ENCODE data around the gene XCR1. TPM values are rescaled to one million over a fixed set of nuclear protein-coding genes. Genes with fewer than 3 reads are reported as not detected.

The XCR1 gene
- total RNA-seq: not detected
- not detected for polyA plus RNA-seq (ENCODE audit: insufficient read length in 2 of 2)
- long read RNA-seq, donor 1: 0 reads
- long read RNA-seq, donor 2: 0 reads
- long read RNA-seq, donor 3: 0 reads
- long read RNA-seq, donor 4: 0 reads

GRCh38 chr3:46027021-46027705 is at the start of gene XCR1:
TSS of gene XCR1 (minus strand) at chr3:46027483. CDS start at chr3:46021947, 5,536 bp downstream.
- WGBS (ENCODE audit: insufficient coverage): 100% methylated on average over 2 of the region's 3 CpGs
- Histone ChIP-seq H3K36me3 (ENCODE audit: control insufficient read depth, insufficient read depth, low read length) (no peaks in the 10 kb centered on the region), H3K27me3 (ENCODE audit: control insufficient read depth, insufficient read depth, low read length) (no peaks in the 10 kb centered on the region), H3K27ac (ENCODE audit: low read depth, low read length) (no peak within 1 kb of the TSS), H3K4me1 (ENCODE audit: control insufficient read depth, insufficient read depth, low read length) (no peaks in the 10 kb centered on the region), H3K4me3 (ENCODE audit: low read depth, low read length) (no peak within 1 kb of the TSS), H3K9me3 (ENCODE audit: control insufficient read depth, insufficient read depth, low read length) (peaks cover 6% of the 10 kb centered on the region)
- DNase-seq (ENCODE audit: low read depth in 4 of 6, low spot score in 6 of 6): no peak

- Histone ChIP-seq H3K36me3 (ENCODE audit: control insufficient read depth, insufficient read depth, low read length) (no peaks in the 10 kb centered on the region), H3K9me3 (ENCODE audit: control insufficient read depth, insufficient read depth, low read length) (peaks cover 2% of the 10 kb centered on the region), H3K27me3 (ENCODE audit: control insufficient read depth, insufficient read depth, low read length) (no peaks in the 10 kb centered on the region), H3K4me1 (ENCODE audit: control insufficient read depth, insufficient read depth, low read length) (no peaks in the 10 kb centered on the region), H3K4me3 (ENCODE audit: low read depth, low read length) (no peak overlapping the region), H3K27ac (ENCODE audit: low read depth, low read length) (no peak overlapping the region)
- no peak for DNase-seq (ENCODE audit: low read depth in 4 of 6, low spot score in 6 of 6)
Measured at GRCh38 chr3:46076606-46077005, 49.3 kb upstream of the XCR1 start.

GRCh38 chr3:46075816-46076215 is 48.5 kb upstream of the XCR1 start:
- Histone ChIP-seq H3K4me1 (ENCODE audit: control insufficient read depth, insufficient read depth, low read length) (no peaks in the 10 kb centered on the region), H3K36me3 (ENCODE audit: control insufficient read depth, insufficient read depth, low read length) (no peaks in the 10 kb centered on the region), H3K27me3 (ENCODE audit: control insufficient read depth, insufficient read depth, low read length) (no peaks in the 10 kb centered on the region), H3K4me3 (ENCODE audit: low read depth, low read length) (no peak overlapping the region), H3K27ac (ENCODE audit: low read depth, low read length) (no peak overlapping the region), H3K9me3 (ENCODE audit: control insufficient read depth, insufficient read depth, low read length) (peaks cover 2% of the 10 kb centered on the region)
- no CpG with 5 or more reads among the region's 1 CpG for WGBS (ENCODE audit: insufficient coverage)
- DNase-seq (ENCODE audit: low read depth in 4 of 6, low spot score in 6 of 6): no peak

GRCh38 chr3:46071222-46071858 is 44.1 kb upstream of the XCR1 start:
- Histone ChIP-seq H3K27ac (ENCODE audit: low read depth, low read length) (no peak overlapping the region), H3K4me1 (ENCODE audit: control insufficient read depth, insufficient read depth, low read length) (no peaks in the 10 kb centered on the region), H3K9me3 (ENCODE audit: control insufficient read depth, insufficient read depth, low read length) (peaks cover 2% of the 10 kb centered on the region), H3K27me3 (ENCODE audit: control insufficient read depth, insufficient read depth, low read length) (no peaks in the 10 kb centered on the region), H3K4me3 (ENCODE audit: low read depth, low read length) (no peak overlapping the region), H3K36me3 (ENCODE audit: control insufficient read depth, insufficient read depth, low read length) (no peaks in the 10 kb centered on the region)
- peak in 1 of 6 donors; percentile 12 for DNase-seq (ENCODE audit: low read depth in 4 of 6, low spot score in 6 of 6)
- WGBS (ENCODE audit: insufficient coverage): no CpG with 5 or more reads among the region's 2 CpGs

GRCh38 chr3:46070595-46071093 is 43.4 kb upstream of the XCR1 start:
- H3K27ac ChIP-seq (ENCODE audit: low read depth, low read length): no peak overlapping the region
- H3K9me3 ChIP-seq (ENCODE audit: control insufficient read depth, insufficient read depth, low read length): peaks cover 2% of the 10 kb centered on the region
- WGBS (ENCODE audit: insufficient coverage): no CpG with 5 or more reads among the region's 1 CpG
- H3K27me3 ChIP-seq (ENCODE audit: control insufficient read depth, insufficient read depth, low read length): no peaks in the 10 kb centered on the region
- no peaks in the 10 kb centered on the region for H3K36me3 ChIP-seq (ENCODE audit: control insufficient read depth, insufficient read depth, low read length)
- no peaks in the 10 kb centered on the region for H3K4me1 ChIP-seq (ENCODE audit: control insufficient read depth, insufficient read depth, low read length)
- no peak for DNase-seq (ENCODE audit: low read depth in 4 of 6, low spot score in 6 of 6)
- no peak overlapping the region for H3K4me3 ChIP-seq (ENCODE audit: low read depth, low read length)

- H3K4me3 ChIP-seq (ENCODE audit: low read depth, low read length): no peak overlapping the region
- peaks cover 2% of the 10 kb centered on the region for H3K9me3 ChIP-seq (ENCODE audit: control insufficient read depth, insufficient read depth, low read length)
- WGBS (ENCODE audit: insufficient coverage): no CpG with 5 or more reads among the region's 4 CpGs
Measured at GRCh38 chr3:46068501-46068900, 41.2 kb upstream of the XCR1 start.

GRCh38 chr3:46067401-46067800 is 40.1 kb upstream of the XCR1 start:
- Histone ChIP-seq H3K4me1 (ENCODE audit: control insufficient read depth, insufficient read depth, low read length) (no peaks in the 10 kb centered on the region), H3K27me3 (ENCODE audit: control insufficient read depth, insufficient read depth, low read length) (no peaks in the 10 kb centered on the region)

More at GRCh38 chr3:46068501-46068900, 41.2 kb upstream of the XCR1 start:
- H3K36me3 ChIP-seq (ENCODE audit: control insufficient read depth, insufficient read depth, low read length): no peaks in the 10 kb centered on the region
- no peaks in the 10 kb centered on the region for H3K27me3 ChIP-seq (ENCODE audit: control insufficient read depth, insufficient read depth, low read length)
- H3K27ac ChIP-seq (ENCODE audit: low read depth, low read length): no peak overlapping the region
- DNase-seq (ENCODE audit: low read depth in 4 of 6, low spot score in 6 of 6): no peak
- H3K4me1 ChIP-seq (ENCODE audit: control insufficient read depth, insufficient read depth, low read length): no peaks in the 10 kb centered on the region

GRCh38 chr3:46065750-46066256 is 38.5 kb upstream of the XCR1 start:
- no peak overlapping the region for H3K4me3 ChIP-seq (ENCODE audit: low read depth, low read length)
- no peaks in the 10 kb centered on the region for H3K36me3 ChIP-seq (ENCODE audit: control insufficient read depth, insufficient read depth, low read length)
- H3K27ac ChIP-seq (ENCODE audit: low read depth, low read length): no peak overlapping the region
- whole genome bisulfite sequencing (ENCODE audit: insufficient coverage): 94% methylated on average over 2 of the region's 8 CpGs
- no peaks in the 10 kb centered on the region for H3K27me3 ChIP-seq (ENCODE audit: control insufficient read depth, insufficient read depth, low read length)
- DNase-seq (ENCODE audit: low read depth in 4 of 6, low spot score in 6 of 6): no peak
- no peaks in the 10 kb centered on the region for H3K4me1 ChIP-seq (ENCODE audit: control insufficient read depth, insufficient read depth, low read length)
- no peaks in the 10 kb centered on the region for H3K9me3 ChIP-seq (ENCODE audit: control insufficient read depth, insufficient read depth, low read length)

More at GRCh38 chr3:46067401-46067800, 40.1 kb upstream of the XCR1 start:
- no peak for DNase-seq (ENCODE audit: low read depth in 4 of 6, low spot score in 6 of 6)
- Histone ChIP-seq H3K27ac (ENCODE audit: low read depth, low read length) (no peak overlapping the region), H3K36me3 (ENCODE audit: control insufficient read depth, insufficient read depth, low read length) (no peaks in the 10 kb centered on the region), H3K4me3 (ENCODE audit: low read depth, low read length) (no peak overlapping the region), H3K9me3 (ENCODE audit: control insufficient read depth, insufficient read depth, low read length) (no peaks in the 10 kb centered on the region)

GRCh38 chr3:46065294-46065705 is 38.0 kb upstream of the XCR1 start:
- DNase-seq (ENCODE audit: low read depth in 4 of 6, low spot score in 6 of 6): no peak
- Histone ChIP-seq H3K27ac (ENCODE audit: low read depth, low read length) (no peak overlapping the region), H3K27me3 (ENCODE audit: control insufficient read depth, insufficient read depth, low read length) (no peaks in the 10 kb centered on the region), H3K4me1 (ENCODE audit: control insufficient read depth, insufficient read depth, low read length) (no peaks in the 10 kb centered on the region), H3K4me3 (ENCODE audit: low read depth, low read length) (no peak overlapping the region), H3K36me3 (ENCODE audit: control insufficient read depth, insufficient read depth, low read length) (no peaks in the 10 kb centered on the region), H3K9me3 (ENCODE audit: control insufficient read depth, insufficient read depth, low read length) (no peaks in the 10 kb centered on the region)
- 83% methylated on average over 3 of the region's 6 CpGs for WGBS (ENCODE audit: insufficient coverage)

Data from spinal cord (tissue), 10 donors.